Neural progenitor cell (in vitro differentiated cells): ENCODE measurements around the gene GPLD1.

Source experiments
- CTCF ChIP-seq: fragments of 200-600 bp; sonication (generic); IDR thresholded peaks from 2 replicates; pipeline ENCODE4 v1.5.1; 2017; ENCODE audit warnings: antibody characterized with exemption, mild to moderate bottlenecking
- EZH2 ChIP-seq: fragments of 200-600 bp; sonication (generic); IDR thresholded peaks from 2 replicates; pipeline ENCODE4 v1.6.1; 2017; ENCODE audit warnings: antibody characterized with exemption, mild to moderate bottlenecking, moderate library complexity
- EZH2phosphoT487 ChIP-seq: fragments of 200-600 bp; sonication (generic); IDR thresholded peaks from 2 replicates; pipeline ENCODE4 v1.6.1; 2017; ENCODE audit warnings: antibody characterized with exemption

- TF ChIP-seq CTCF (no peak), EZH2phosphoT487 (no peak), EZH2 (no peak)
Measured at GRCh38 chr6:24448396-24448795, 41.0 kb downstream of the GPLD1 start.
